GM12865 (cell line): ENCODE measurements around the gene MASTL.

ENCODE experiments used
- DNase-seq: peaks from one replicate; pipeline ENCODE4 v3.0.0; 2010; ENCODE audit warnings: low read depth
- H3K4me3 ChIP-seq: 2 replicates; pipeline ENCODE4 v1.5.1; 2011; ENCODE audit warnings: mild to moderate bottlenecking, low read depth, low read length, control low read depth
- TF ChIP-seq, protein P1 (sequence below): IDR thresholded peaks from 2 replicates; pipeline ENCODE4 v1.5.1; 2011; ENCODE audit warnings: low read length, control low read depth, low read depth, inconsistent platforms; ENCODE audit not compliant: insufficient read depth; ENCODE audit errors: missing control alignments

Gene MASTL

DNA sequence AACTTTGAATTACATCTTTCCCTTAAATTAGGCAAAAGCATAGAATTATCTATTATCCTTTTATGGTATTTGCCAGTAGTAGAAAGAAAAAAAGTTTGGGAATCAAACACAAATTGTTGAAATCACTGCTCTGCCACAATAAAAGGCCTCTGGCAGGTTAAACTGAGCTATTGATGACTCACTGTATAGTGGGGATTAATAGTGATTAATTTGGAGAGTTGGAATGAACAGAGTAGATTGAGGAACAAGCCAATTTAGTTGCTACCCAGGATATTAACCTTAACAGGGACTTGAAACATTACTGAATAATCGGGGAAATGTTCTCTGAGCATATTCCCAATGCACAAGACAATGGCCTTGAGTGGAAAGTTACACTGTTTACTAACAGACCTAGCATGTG, 33.1 kb downstream of the MASTL start:
- no peak for DNase-seq
- no peak overlapping the region for H3K4me3 ChIP-seq
- TF ChIP-seq, protein P1, sequence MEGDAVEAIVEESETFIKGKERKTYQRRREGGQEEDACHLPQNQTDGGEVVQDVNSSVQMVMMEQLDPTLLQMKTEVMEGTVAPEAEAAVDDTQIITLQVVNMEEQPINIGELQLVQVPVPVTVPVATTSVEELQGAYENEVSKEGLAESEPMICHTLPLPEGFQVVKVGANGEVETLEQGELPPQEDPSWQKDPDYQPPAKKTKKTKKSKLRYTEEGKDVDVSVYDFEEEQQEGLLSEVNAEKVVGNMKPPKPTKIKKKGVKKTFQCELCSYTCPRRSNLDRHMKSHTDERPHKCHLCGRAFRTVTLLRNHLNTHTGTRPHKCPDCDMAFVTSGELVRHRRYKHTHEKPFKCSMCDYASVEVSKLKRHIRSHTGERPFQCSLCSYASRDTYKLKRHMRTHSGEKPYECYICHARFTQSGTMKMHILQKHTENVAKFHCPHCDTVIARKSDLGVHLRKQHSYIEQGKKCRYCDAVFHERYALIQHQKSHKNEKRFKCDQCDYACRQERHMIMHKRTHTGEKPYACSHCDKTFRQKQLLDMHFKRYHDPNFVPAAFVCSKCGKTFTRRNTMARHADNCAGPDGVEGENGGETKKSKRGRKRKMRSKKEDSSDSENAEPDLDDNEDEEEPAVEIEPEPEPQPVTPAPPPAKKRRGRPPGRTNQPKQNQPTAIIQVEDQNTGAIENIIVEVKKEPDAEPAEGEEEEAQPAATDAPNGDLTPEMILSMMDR = no peak

DNA sequence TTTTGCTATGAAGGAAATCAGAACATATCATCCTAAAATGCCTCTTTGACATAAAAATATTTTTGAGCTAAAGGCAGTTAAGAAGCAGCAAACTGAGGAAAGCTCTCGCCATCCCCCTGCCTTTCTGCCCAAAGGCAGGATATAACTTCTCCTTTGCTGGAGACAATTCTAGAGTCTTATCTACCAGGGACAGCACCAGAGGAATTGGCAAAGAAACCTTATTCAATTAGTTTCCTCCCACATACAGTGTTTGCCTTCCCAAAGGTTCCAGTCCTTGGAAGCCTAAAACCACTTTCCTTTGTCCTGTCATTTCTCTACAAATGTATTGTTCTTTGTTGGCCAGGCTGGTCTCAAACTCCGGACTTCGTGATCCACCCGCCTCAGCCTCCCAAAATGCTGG, 33.7 kb downstream of the MASTL start:
- no peak overlapping the region for H3K4me3 ChIP-seq
- TF ChIP-seq, protein P1 = no peak
- DNase-seq = no peak

DNA sequence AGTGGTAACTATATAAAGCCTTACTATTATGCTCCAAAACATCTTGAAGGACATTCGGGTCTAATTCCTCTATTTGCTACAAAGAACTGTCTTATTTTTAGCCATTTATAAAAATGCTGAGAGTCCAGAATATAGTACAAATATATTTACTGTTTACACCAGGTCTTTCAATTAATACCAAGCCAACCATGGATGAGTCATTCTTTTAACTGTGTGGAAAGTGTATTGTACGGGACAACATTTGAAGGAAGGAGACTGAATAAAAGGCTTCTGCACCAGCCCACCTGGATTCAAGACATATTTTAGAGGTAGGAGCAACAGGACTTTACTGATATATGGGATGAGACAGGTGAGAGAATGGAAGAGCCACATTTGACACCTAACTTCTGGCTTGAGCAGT, 35.4 kb downstream of the MASTL start:
- TF ChIP-seq, protein P1 = no peak
- DNase-seq = no peak
- H3K4me3 ChIP-seq = no peak overlapping the region

DNA sequence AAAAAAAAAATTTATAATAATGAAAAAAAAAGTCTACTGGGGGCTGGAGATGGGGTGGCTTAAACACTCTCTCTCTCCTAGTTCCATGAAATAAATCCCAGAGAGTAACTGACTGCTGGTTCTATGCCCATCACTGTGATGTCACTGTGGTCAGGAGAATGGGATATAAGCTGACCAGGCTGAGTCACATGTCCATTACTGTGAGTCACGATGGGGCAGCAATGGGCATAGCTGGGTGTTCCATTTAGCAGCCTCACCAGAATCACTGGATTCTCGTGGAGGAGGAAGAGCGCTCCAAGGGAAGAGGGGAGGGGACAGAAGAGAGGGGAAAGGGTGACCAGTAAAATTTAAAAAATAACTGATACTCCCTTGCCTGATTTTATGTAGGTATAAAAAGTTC, 37.1 kb downstream of the MASTL start:
- TF ChIP-seq, protein P1 = no peak
- no peak for DNase-seq
- no peak overlapping the region for H3K4me3 ChIP-seq

DNA sequence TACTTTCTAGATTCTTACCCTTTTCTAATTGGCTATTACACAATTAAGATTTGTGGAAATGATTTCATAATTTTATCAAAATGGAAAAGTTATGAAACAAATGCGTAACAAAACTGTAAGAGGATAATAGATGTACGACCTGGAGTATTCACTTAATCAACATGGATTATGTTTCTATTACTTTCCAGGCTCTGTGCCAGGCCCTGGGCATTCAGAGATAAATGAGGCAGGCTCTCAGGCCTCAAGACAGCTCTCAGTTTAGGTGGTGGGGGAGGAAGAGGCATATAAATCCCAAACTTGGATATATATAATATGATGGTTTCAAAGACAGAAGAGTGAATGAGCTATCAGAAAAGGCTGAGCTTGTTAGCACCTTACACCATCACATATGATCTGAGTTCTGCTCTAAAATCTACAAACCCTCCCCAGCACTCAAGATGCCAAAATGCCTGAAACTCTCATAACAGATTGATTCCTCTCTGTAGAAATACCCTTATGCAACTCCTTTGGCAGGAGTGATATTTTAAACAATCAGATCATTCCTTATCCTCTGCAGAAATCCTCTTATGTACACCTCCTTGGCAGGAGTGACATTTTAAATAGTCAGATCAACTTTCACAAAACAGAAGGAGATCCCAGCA, 42.9 kb downstream of the MASTL start:
- no peak for DNase-seq
- no peak overlapping the region for H3K4me3 ChIP-seq
- TF ChIP-seq, protein P1 = no peak

DNA sequence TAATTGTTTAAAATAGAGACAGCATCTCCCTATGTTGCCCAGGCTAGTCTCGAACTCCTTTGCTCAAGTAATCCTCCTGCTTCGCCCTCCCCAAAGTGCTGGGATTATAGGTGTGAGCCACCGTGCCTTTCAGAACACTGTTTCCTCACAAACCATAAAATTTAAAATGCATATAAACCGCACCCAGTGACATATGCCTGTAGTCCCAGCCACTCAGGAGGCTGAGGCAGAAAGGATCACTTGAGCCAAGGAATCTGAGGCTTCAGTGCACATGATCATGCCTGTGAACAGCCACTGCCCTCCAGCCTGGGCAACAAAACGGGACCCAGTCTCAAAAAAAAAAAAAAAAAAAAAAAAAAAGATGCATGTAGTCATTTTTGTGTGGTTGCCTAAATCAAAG, 48.7 kb downstream of the MASTL start:
- DNase-seq = no peak
- no peak overlapping the region for H3K4me3 ChIP-seq
- TF ChIP-seq, protein P1 = no peak

DNA sequence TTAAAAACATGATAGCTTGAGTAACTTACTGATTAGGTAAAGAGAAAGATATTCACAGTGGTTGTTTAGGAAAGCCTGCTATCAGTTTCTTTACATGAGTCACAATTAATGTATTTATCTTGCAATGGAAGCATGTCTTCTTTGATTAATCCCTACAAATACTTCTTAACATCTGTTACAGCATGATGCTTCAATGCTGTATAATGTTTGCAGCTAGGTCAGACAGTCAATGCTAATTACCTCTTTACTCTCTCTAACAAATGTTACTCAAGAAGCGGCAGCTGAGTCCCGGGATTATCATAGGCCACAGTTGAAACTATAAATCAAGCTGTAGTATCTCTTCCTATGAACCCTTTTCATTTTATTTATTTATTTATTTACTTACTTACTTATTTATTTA, 52.2 kb downstream of the MASTL start:
- no peak overlapping the region for H3K4me3 ChIP-seq
- TF ChIP-seq, protein P1 = no peak
- no peak for DNase-seq
